AG08396 (cell line): ENCODE data around the gene RLN3.
"Not testable (repeated sequence)": the region's sequence is repeated elsewhere in the genome, so short reads cannot be mapped to it uniquely, and the experiment has no call there.

ENCODE experiments used
- DNase-seq: peaks from one replicate; pipeline ENCODE4 v3.0.0; 2012; ENCODE audit warnings: low spot score, mixed read lengths

The RLN3 gene

GRCh38 chr19:14021474-14021873 lies 6.5 kb upstream of the RLN3 start:
- DNase-seq = no peak

DNA sequence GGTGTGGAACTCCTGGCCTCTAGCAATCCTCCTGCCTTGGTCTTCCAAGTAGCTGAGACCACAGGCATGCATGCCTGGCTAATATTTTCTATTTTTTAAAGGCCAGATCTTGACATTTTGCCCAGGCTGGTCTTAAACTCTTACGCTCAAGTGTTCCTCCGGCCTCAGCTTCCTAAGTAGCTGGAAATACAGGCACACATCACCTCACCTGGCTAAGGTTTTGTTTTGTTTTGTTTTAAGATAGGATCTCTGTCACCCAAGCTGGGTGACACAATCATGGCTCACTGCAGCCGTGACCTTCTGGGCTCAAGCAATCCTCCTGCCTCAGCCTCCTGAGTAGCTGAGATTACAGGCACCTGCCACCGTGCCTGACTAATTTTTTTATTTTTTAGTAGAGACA lies 5.5 kb upstream of the RLN3 start:
- DNase-seq = no peak

GRCh38 chr19:14023404-14024235 lies 4.3 kb upstream of the RLN3 start:
- DNase-seq = peak; percentile 65

GRCh38 chr19:14026652-14027192 lies 1.2 kb upstream of the RLN3 start:
- DNase-seq = not testable (repeated sequence)

DNA sequence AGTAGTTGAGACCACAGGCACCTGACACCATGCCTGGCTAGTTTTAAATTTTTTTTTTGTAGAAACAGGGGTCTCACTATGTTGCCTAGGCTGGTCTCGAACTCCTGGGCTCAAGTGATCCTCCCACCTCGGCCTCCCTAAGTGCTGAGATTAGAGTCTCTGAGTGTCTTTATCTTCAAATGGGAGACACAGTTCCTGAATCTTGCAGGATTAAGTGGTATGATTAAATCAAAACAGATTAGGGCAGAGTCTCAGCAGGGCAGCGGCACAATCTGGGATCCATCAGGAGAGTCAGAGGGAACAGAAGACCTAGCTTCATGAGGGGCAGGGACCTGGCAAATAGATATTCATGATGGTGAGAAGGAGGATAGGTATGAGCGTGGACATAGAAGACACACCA lies 953 bp downstream of the RLN3 start:
- no peak for DNase-seq

- DNase-seq = no peak
Measured at GRCh38 chr19:14030997-14031718, 3.2 kb downstream of the RLN3 start.

DNA sequence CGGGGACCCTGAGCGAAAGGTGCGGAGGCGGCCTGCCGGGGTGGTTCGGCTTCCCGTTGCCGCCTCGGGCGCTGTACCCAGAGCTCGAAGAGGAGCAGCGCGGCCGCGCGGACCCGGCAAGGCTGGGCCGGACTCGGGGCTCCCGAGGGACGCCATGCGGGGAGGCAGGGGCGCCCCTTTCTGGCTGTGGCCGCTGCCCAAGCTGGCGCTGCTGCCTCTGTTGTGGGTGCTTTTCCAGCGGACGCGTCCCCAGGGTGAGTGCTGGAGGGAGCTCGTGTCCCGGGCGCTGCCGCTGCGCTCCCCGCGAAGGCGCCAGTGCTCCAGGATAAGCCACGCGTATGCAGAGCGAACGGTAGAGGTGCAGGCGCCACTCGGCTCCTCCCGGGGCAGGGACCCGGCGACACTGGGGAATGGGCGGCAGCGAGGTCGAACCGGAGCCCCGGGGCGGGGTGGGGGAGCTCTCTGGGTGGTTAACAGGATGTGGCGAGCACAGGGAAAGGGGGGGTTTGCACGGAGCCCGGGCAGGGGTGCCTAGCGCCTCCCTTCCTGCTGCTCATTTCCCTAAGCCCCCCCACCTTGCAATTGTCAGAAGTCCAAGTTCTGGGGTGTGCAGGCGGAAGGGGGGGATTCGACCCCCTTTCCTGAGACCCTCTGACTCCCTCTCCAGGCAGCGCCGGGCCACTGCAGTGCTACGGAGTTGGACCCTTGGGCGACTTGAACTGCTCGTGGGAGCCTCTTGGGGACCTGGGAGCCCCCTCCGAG lies 4.0 kb downstream of the RLN3 start, which contains the start of gene IL27RA:
TSS of gene IL27RA (plus strand) at position 44 of the 762 bp plus-strand sequence. CDS start at position 155, 111 bp downstream.
- DNase-seq = peak; percentile 67

DNA sequence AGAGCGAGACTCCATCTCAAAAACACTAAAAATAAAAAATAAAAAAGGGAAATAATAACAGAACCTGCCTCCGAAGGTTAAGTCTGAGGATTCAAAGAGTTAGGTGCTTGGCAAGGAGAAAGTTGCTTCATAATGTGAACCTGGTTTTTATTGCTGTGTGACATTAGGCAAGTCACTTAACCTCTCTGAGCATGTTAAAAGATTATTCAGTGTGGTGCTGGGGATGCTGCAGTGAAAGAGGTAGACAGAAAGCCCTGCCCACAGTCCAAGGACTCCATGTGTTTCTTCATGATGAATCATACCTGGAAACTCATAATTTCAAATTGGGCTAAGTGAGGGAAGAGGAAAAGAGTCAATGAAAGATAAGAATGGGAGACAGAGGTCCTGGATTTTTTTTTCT lies 6.0 kb downstream of the RLN3 start:
- DNase-seq = no peak

GRCh38 chr19:14035159-14035558 lies 7.2 kb downstream of the RLN3 start:
- not testable (repeated sequence) for DNase-seq

DNA sequence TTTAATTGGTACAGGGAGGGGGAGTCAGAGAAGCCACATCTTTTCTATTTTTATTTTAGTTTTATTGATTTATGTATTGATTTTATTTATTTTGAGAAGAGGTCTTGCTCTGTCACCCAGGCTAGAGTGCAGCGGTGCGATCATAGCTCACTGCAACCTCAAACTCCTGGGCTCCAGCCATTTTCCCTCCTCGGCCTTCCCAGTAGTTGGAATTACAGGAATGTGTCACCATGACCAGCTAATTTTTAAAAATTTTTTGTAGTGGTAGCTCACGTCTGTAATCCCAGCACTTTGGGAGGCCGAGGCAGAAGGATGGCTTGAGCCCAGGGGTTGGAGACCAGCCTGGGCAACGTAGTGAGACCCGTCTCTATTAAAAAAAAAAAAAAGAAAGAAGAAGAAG lies 7.8 kb downstream of the RLN3 start:
- DNase-seq = no peak

DNA sequence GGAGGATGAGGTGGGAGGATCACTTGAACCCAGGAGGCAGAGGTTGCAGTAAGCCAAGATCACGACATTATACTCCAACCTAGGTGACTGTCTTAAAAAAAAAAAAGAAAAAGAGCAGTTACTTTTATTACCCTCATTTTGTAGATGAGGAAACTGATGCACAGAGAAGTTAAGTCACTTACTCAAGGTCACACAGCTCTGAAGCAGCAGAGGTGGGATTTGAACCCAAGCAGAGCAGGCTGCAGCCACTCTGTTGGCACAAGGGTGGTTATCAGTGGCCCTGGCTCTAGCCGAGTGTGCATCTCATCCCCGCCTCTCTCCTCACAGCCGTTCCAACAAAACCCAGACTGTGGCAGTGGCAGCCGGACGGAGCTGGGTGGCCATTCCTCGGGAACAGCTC lies 11.2 kb downstream of the RLN3 start:
- no peak for DNase-seq

DNA sequence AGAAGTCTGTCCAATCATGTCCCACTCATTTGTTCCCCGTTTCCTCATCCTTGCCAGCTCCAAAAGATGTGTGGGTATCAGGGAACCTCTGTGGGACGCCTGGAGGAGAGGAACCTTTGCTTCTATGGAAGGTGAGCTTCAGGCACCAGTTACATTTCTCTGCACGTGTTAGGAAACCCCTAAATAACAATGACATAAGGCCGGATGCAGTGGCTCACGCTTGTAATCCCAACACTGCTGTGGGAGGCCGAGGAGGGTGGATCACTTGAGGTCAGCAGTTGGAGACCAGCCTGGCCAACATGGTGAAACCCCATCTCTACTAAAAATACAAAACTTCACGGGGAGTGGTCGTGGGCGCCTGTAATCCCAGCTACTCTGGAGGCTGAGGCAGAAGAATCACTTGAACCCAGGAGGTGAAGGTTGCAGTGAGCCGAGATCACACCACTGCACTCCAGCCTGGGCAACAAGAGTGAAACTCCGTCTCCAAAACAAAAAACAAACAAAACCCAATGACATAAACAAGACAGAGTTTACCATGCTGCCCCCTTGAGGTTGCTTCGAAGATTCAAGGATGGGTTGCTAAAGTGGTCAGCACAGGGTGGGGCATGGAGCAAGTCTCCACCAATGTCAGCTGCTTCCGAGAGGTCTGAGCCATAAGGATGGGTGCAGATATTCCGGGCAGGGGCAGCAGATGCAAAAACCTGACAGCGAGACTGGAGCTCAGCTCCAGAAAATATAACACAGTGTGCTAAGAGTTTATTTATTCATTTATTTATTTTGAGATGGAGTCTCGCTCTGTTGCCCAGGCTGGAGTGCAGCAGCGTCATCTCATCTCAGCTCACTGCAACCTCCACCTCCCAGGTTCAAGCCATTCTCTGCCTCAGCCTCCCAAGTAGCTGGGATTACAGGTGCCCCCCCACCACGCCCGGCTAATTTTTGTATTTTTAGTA lies 15.0 kb downstream of the RLN3 start:
- peak; percentile 74 for DNase-seq

DNA sequence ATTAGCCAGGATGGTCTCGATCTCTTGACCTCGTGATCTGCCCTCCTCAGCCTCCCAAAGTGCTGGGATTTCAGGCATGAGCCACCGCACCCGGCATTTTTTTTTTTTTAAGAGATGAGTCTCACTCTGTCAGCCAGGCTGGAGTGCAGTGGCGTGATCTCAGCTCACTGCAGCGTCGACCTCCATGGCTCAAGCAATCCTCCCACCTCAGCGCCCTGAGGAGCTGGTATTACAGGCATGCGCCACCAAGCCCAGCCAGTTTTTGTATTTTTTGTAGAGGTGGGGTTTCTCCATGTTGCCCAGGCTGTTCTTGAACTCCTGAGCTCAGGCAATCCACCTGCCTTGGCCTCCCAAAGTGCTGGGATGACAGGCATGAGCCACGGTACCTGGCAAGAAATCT lies 19.9 kb downstream of the RLN3 start:
- DNase-seq = not testable (repeated sequence)

GRCh38 chr19:14048443-14049153 lies 20.6 kb downstream of the RLN3 start:
- peak; percentile 69 for DNase-seq

DNA sequence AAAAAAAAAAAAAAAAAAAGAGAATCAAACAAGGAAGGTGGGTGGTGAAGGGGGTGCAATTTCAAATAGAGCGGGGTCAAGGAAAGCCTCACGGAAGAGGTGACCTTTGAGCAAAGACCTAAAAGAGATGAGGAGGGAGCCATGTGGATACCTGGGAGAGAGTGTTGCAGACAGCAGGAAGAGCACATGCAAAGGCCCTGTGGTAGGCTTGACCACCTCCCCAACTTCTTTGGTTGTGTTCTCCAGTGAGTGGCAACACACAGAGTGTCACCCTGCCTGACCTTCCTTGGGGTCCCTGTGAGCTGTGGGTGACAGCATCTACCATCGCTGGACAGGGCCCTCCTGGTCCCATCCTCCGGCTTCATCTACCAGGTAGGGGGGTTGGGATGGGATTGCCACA lies 22.6 kb downstream of the RLN3 start:
- no peak for DNase-seq

DNA sequence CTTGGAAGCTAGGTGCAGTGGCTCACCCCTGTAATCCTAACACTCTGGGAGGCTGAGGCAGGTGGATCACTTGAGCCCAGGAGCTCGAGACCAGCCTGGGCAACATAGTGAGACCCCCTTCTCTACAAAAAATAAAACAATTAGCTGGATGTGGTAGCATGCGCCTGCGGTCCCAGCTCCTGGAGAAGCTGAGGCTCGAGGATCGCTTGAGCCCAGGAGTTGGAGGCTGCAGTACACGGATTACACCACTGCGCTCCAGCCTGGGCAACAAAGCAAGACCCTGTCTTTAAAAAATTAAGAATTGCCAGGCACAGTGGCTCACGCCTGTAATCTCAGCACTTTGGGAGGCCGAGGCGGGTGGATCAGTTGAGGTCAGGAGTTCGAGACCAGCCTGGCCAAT lies 23.0 kb downstream of the RLN3 start:
- not testable (repeated sequence) for DNase-seq

GRCh38 chr19:14051980-14052379 lies 24.0 kb downstream of the RLN3 start:
- no peak for DNase-seq

- DNase-seq = no peak
Measured at GRCh38 chr19:14052470-14052869, 24.5 kb downstream of the RLN3 start.

- no peak for DNase-seq
Measured at GRCh38 chr19:14053032-14053431, 25.1 kb downstream of the RLN3 start.

DNA sequence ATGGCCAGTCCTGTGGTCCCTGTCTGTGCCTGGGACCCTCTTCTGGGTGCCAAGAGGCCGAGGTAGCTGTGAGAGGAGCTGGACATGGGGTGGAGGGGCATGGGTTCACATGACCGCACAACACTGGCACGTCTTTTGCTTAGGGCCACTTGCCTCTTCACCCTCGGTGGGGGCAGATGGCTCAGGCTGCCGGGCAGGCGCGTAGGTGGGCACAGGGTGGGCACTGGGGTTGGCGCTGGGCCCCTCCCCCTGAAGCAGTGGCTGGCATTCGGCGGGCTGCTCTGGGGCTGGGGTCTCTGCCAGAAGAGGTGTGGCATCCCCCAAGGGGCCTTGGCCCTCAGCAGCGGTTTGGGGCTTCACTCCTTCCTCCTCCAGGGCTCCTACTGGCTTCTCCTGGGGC lies 25.6 kb downstream of the RLN3 start:
- DNase-seq = no peak
